ENCODE data around the gene B4GALNT3. TPM values are rescaled to one million over a fixed set of nuclear protein-coding genes. Genes with fewer than 3 reads are reported as not detected.

B4GALNT3 gene
- total and polyA plus RNA-seq, 2 of the 13 experiments (the other 11 are each of a cell fraction or from before 2014, with no cell fraction given): 3.2 to 4.4 TPM

DNA sequence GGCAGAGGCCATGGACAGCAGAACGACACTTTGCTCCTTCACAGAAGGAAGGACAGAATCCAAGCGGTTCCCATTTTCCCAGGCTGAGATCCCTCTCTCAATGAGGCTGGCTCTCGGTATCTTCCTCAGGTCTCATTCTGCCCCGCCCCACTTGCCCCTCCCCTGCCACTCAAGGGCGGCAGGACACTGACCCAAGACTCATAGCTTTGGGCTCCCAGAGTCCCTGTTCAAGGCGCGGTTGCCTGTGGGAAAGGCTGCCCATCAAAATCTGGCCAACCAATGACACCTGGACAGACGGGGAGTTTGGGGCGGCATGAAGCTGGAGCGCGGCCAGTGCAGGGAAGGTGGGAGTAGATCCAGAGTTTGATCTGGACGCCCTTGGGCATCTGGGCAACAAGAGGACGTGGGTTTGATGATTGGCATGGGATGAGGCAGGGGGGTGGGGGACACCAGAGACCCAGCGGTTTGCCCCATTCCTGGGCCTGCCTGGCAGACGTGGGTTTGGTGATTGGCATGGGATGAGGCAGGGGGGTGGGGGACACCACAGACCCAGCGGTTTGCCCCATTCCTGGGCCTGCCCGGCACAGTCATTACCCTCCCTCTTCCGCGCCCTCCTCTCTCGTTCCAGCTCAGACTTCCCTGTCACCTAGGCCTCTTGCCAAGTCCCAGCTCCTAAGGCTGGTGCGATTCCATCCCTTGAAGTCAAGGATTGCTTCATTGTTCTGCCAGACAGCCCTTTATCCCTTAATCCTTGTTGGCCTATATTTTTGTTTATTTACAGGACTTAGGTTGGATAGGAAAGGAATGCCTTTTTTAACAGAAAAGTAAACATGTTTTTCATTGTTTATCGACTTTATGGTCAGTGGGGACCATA lies 111.4 kb downstream of the B4GALNT3 start (continued):
- TF ChIP-seq RNF219 (CRISPR knock-in tag; IDR thresholded peaks at IDR 0.05): no peak
- no peak for TF ChIP-seq CENPX (CRISPR knock-in tag; IDR thresholded peaks at IDR 0.05)
- TF ChIP-seq ARID5B (CRISPR knock-in tag; IDR thresholded peaks at IDR 0.05): peak; percentile 65
- no peak for TF ChIP-seq ZNF280B (CRISPR knock-in tag; IDR thresholded peaks at IDR 0.05; ENCODE audit: borderline replicate concordance)
- TF ChIP-seq, protein P1, sequence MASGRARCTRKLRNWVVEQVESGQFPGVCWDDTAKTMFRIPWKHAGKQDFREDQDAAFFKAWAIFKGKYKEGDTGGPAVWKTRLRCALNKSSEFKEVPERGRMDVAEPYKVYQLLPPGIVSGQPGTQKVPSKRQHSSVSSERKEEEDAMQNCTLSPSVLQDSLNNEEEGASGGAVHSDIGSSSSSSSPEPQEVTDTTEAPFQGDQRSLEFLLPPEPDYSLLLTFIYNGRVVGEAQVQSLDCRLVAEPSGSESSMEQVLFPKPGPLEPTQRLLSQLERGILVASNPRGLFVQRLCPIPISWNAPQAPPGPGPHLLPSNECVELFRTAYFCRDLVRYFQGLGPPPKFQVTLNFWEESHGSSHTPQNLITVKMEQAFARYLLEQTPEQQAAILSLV (CRISPR knock-in tag; IDR thresholded peaks at IDR 0.05; ENCODE audit: borderline replicate concordance): 0 out of 2 replicates have a peak, but pooled peaks have one; percentile 8
- no peak for TF ChIP-seq ZNF740 (CRISPR knock-in tag; IDR thresholded peaks at IDR 0.05)
- TF ChIP-seq, protein P2, sequence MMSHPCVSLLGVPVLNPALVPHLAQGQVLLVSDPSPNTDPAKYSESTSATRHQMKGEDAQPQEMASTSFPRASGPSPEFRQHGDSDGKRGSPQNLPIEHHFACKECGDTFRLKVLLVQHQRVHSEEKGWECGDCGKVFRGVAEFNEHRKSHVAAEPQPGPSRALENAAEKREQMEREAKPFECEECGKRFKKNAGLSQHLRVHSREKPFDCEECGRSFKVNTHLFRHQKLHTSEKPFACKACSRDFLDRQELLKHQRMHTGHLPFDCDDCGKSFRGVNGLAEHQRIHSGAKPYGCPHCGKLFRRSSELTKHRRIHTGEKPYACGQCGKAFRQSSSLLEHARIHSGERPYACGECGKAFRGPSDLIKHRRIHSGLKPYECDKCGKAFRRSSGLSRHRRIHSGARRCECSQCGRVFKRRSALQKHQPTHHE (CRISPR knock-in tag; IDR thresholded peaks at IDR 0.05; ENCODE audit: borderline replicate concordance): peak; percentile 85; the same call in 1 of the 2 replicates
- no peak for TF ChIP-seq FOXM1 (CRISPR knock-in tag; IDR thresholded peaks at IDR 0.05)
- TF ChIP-seq ZNF614 (CRISPR knock-in tag; IDR thresholded peaks at IDR 0.05; ENCODE audit: borderline replicate concordance): no peak
- TF ChIP-seq MTF2 (CRISPR knock-in tag; IDR thresholded peaks at IDR 0.05; ENCODE audit: borderline replicate concordance): no peak
- TF ChIP-seq ZFP1 (CRISPR knock-in tag; IDR thresholded peaks at IDR 0.05): no peak
- TF ChIP-seq, protein P3, sequence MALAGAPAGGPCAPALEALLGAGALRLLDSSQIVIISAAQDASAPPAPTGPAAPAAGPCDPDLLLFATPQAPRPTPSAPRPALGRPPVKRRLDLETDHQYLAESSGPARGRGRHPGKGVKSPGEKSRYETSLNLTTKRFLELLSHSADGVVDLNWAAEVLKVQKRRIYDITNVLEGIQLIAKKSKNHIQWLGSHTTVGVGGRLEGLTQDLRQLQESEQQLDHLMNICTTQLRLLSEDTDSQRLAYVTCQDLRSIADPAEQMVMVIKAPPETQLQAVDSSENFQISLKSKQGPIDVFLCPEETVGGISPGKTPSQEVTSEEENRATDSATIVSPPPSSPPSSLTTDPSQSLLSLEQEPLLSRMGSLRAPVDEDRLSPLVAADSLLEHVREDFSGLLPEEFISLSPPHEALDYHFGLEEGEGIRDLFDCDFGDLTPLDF (CRISPR knock-in tag; IDR thresholded peaks at IDR 0.05): no peak
- TF ChIP-seq ZC3H13 (CRISPR knock-in tag; IDR thresholded peaks at IDR 0.05): peak; percentile 17
- no peak for TF ChIP-seq ZNF841 (CRISPR knock-in tag; IDR thresholded peaks at IDR 0.05; ENCODE audit: borderline replicate concordance)
